H9 (cell line): ENCODE measurements around the gene HOXD11. TPM values are rescaled to one million over a fixed set of nuclear protein-coding genes. Genes with fewer than 3 reads are reported as not detected.

ENCODE experiments used
- DNase-seq: peaks from one replicate; pipeline ENCODE4 v3.0.0-alpha.2; 2017
- H2AFZ ChIP-seq: one replicate; pipeline ENCODE4 v1.6.1; 2013; ENCODE audit warnings: mild to moderate bottlenecking, low read length, control low read depth, moderate library complexity
- H2AK5ac ChIP-seq: 2 replicates; pipeline ENCODE4 v1.6.1; 2013; ENCODE audit warnings: low read length, control low read depth, mixed read lengths; ENCODE audit not compliant: insufficient read length
- H2BK120ac ChIP-seq: one replicate; pipeline ENCODE4 v1.6.1; 2013; ENCODE audit warnings: low read depth, mild to moderate bottlenecking, low read length, control low read depth, inconsistent platforms; ENCODE audit not compliant: poor library complexity, severe bottlenecking
- H2BK12ac ChIP-seq: 2 replicates; pipeline ENCODE4 v1.6.1; 2013; ENCODE audit warnings: low read length, control low read depth, mixed read lengths, low read depth; ENCODE audit not compliant: insufficient read length
- H2BK15ac ChIP-seq: 2 replicates; pipeline ENCODE4 v1.6.1; 2013; ENCODE audit warnings: low read depth, low read length, control low read depth
- H2BK20ac ChIP-seq: one replicate; pipeline ENCODE4 v1.6.1; 2013; ENCODE audit warnings: low read depth, mild to moderate bottlenecking, low read length, control low read depth, inconsistent platforms; ENCODE audit not compliant: poor library complexity, severe bottlenecking
- H2BK5ac ChIP-seq: 2 replicates; pipeline ENCODE4 v1.6.1; 2013; ENCODE audit warnings: low read length, control low read depth, mixed read lengths; ENCODE audit not compliant: insufficient read length
- H3K14ac ChIP-seq: 2 replicates; pipeline ENCODE4 v1.6.1; 2013; ENCODE audit warnings: low read length, control low read depth; ENCODE audit not compliant: insufficient read depth
- H3K18ac ChIP-seq: 2 replicates; pipeline ENCODE4 v1.6.1; 2013; ENCODE audit warnings: low read depth, mild to moderate bottlenecking, mixed read lengths, low read length, control low read depth; ENCODE audit not compliant: insufficient read length
- H3K23ac ChIP-seq: 2 replicates; pipeline ENCODE4 v1.6.1; 2013; ENCODE audit warnings: low read length, control low read depth, mixed read lengths, low read depth; ENCODE audit not compliant: insufficient read length
- H3K23me2 ChIP-seq: 2 replicates; pipeline ENCODE4 v1.6.1; 2013; ENCODE audit warnings: low read depth, mild to moderate bottlenecking, mixed read lengths, low read length, control low read depth; ENCODE audit not compliant: insufficient read length, poor library complexity, severe bottlenecking
- H3K27ac ChIP-seq: 2 replicates; pipeline ENCODE4 v1.5.1; 2013; ENCODE audit warnings: low read length, control low read depth, mixed read lengths, low read depth; ENCODE audit not compliant: insufficient read length
- H3K27me3 ChIP-seq: 2 replicates; pipeline ENCODE4 v1.6.1; 2013; ENCODE audit warnings: low read length, control low read depth, inconsistent platforms; ENCODE audit not compliant: insufficient read depth
- H3K4ac ChIP-seq: 2 replicates; pipeline ENCODE4 v1.6.1; 2013; ENCODE audit warnings: low read depth, mild to moderate bottlenecking, control low read depth, inconsistent platforms, low read length, moderate library complexity
- H3K4me1 ChIP-seq: 2 replicates; pipeline ENCODE4 v1.6.1; 2013; ENCODE audit warnings: low read length, control low read depth, inconsistent platforms; ENCODE audit not compliant: insufficient read depth
- H3K4me2 ChIP-seq: 2 replicates; pipeline ENCODE4 v1.6.1; 2013; ENCODE audit warnings: low read length, control low read depth, mixed read lengths; ENCODE audit not compliant: insufficient read length, insufficient read depth
- H3K56ac ChIP-seq: 2 replicates; pipeline ENCODE4 v1.6.1; 2013; ENCODE audit warnings: low read depth, mild to moderate bottlenecking, mixed read lengths, low read length, control low read depth; ENCODE audit not compliant: insufficient read length
- H3K79me1 ChIP-seq: 2 replicates; pipeline ENCODE4 v1.6.1; 2013; ENCODE audit warnings: low read depth, mild to moderate bottlenecking, moderate library complexity, low read length, control low read depth, inconsistent platforms; ENCODE audit not compliant: insufficient read depth, poor library complexity, severe bottlenecking
- H3K79me2 ChIP-seq: 2 replicates; pipeline ENCODE4 v1.6.1; 2013; ENCODE audit warnings: low read length, control low read depth, inconsistent platforms; ENCODE audit not compliant: insufficient read depth
- H3K9ac ChIP-seq: 2 replicates; pipeline ENCODE4 v1.6.1; 2013; ENCODE audit warnings: low read length, control low read depth, mixed read lengths; ENCODE audit not compliant: insufficient read length; ENCODE audit errors: extremely low read depth
- H3K9me3 ChIP-seq: one replicate; pipeline ENCODE4 v1.6.1; 2013; ENCODE audit warnings: low read depth, low read length, inconsistent platforms; ENCODE audit not compliant: control insufficient read depth
- H3T11ph ChIP-seq: one replicate; pipeline ENCODE4 v1.6.1; 2013; ENCODE audit warnings: mild to moderate bottlenecking, low read length, control low read depth, inconsistent platforms
- H4K20me1 ChIP-seq: one replicate; pipeline ENCODE4 v1.6.1; 2013; ENCODE audit not compliant: control insufficient read depth, insufficient read length, insufficient read depth
- H4K5ac ChIP-seq: 2 replicates; pipeline ENCODE4 v1.6.1; 2013; ENCODE audit warnings: low read depth, mild to moderate bottlenecking, mixed read lengths, low read length, control low read depth; ENCODE audit not compliant: insufficient read length
- H4K8ac ChIP-seq: replicated peaks from 2 replicates; pipeline ENCODE4 v1.6.1; 2013; ENCODE audit warnings: low read length, control low read depth, mixed read lengths, low read depth; ENCODE audit not compliant: insufficient read length
- H4K91ac ChIP-seq: 2 replicates; pipeline ENCODE4 v1.6.1; 2013; ENCODE audit warnings: low read depth, mild to moderate bottlenecking, moderate library complexity, mixed read lengths, low read length, control low read depth; ENCODE audit not compliant: insufficient read length
- H3K27ac Mint-ChIP-seq, 3 experiments: 2 replicates in 2 of 3; 3 replicates in 1 of 3; pipeline ENCODE4 v1.8.0; 2020 to 2021; ENCODE audit warnings: mixed read lengths in 3 of 3, mild to moderate bottlenecking in 1 of 3, moderate library complexity in 1 of 3
- H3K27me3 Mint-ChIP-seq: 2 replicates; pipeline ENCODE4 v1.8.0; 2021; ENCODE audit warnings: low read depth, mild to moderate bottlenecking, moderate library complexity, mixed read lengths
- H3K36me3 Mint-ChIP-seq, 3 experiments: 2 replicates in 2 of 3; 3 replicates in 1 of 3; pipeline ENCODE4 v1.8.0; 2020 to 2021; ENCODE audit warnings: low read depth in 3 of 3, mixed read lengths in 3 of 3; ENCODE audit not compliant: insufficient read depth in 1 of 3
- H3K4me1 Mint-ChIP-seq, 2 experiments: 2 replicates each; pipeline ENCODE4 v1.8.0; 2020; ENCODE audit warnings: mixed read lengths in 2 of 2
- H3K4me3 Mint-ChIP-seq, 2 experiments: 2 replicates in 1 of 2; 3 replicates in 1 of 2; pipeline ENCODE4 v1.8.0; 2020 to 2021; ENCODE audit warnings: mild to moderate bottlenecking in 2 of 2, mixed read lengths in 2 of 2, moderate library complexity in 1 of 2
- H3K9me3 Mint-ChIP-seq, 2 experiments: 2 replicates in 1 of 2; 3 replicates in 1 of 2; pipeline ENCODE4 v1.8.0; 2020; ENCODE audit warnings: mild to moderate bottlenecking in 2 of 2, mixed read lengths in 2 of 2, moderate library complexity in 1 of 2
- WGBS: extraction: QIAGEN DNeasy Blood & Tissue Kit; methylation state at CpG from one replicate; pipeline ENCODE4 v1.1.7; 2013; ENCODE audit warnings: missing lambda C conversion rate, low lambda C conversion rate, mixed read lengths; ENCODE audit not compliant: insufficient read length; ENCODE audit errors: extremely low coverage; 5-methylcytosine and 5-hydroxymethylcytosine counted together
- total RNA-seq: library from RNA; stranded (reverse); gene quantifications from 2 replicates; pipeline ENCODE4 v1.2.1, GENCODE V29; 2021
- TF ChIP-seq, protein P1 (sequence below): fragments of 200-600 bp; sonication (generic); conservative IDR thresholded peaks from 3 replicates; pipeline ENCODE4 v1.8.0; 2021; ENCODE audit warnings: antibody characterized with exemption, mild to moderate bottlenecking

HOXD11 gene
- total RNA-seq, 1 experiment from 2014 or later = not detected

DNA sequence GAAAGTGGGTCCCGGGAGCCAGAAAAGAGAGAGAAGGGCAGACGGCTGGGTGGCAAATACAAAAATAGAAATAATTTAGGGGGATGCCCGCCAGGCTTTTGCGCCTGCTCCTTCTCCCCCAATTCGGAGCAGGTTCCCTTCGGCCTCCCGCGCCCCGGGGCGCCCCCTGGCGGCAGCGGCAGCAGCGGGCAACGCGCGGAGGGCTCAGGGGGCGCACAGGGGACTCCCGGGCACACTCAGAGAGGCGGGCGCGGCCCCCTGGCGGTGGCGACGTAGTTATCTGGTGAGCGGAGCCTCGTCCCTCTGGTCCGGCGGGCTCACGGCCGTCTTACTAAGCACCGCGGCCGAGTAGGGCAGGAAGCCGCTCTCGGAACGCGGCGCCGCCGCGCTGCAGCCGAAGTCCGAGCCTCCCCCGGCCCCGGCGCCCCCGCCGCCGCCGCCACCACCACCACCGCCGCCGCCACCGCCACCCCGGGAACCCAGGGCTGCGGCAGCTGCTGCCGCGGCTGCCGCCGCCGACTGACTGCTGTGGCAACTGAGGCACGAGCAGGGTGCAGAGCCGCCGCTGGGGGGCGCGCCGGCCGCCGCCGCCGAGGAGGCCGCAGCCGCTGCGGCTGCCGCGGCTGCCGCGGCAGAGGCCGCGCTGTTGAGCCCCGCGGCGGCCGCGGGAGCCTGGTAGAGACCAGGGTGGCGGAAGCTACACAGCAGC is 27.1 kb upstream of the HOXD11 start:
- no peak overlapping the region for H3K27ac Mint-ChIP-seq
- H3K4me1 ChIP-seq = no peaks in the 10 kb centered on the region
- H2BK20ac ChIP-seq = no peak overlapping the region
- H2AK5ac ChIP-seq = no peak overlapping the region
- H3K4me1 Mint-ChIP-seq = peaks cover 23 to 46% of the 10 kb centered on the region in 2 experiments
- no CpG with 5 or more reads among the region's 86 CpGs for WGBS
- no peak overlapping the region for H4K8ac ChIP-seq
- peaks cover 7% of the 10 kb centered on the region for H3K23me2 ChIP-seq
- no peaks in the 10 kb centered on the region for H3K79me2 ChIP-seq
- no peak overlapping the region for H2BK12ac ChIP-seq
- peaks cover 87% of the 10 kb centered on the region for H3K27me3 ChIP-seq
- no peaks in the 10 kb centered on the region for H3K9me3 ChIP-seq
- H3K9me3 Mint-ChIP-seq = peaks cover 5 to 6% of the 10 kb centered on the region in 2 experiments; a peak in 4 of 5 replicates
- no peak overlapping the region for H3K9ac ChIP-seq
- H3K79me1 ChIP-seq = no peaks in the 10 kb centered on the region
- no peaks in the 10 kb centered on the region for H4K20me1 ChIP-seq
- TF ChIP-seq, protein P1, sequence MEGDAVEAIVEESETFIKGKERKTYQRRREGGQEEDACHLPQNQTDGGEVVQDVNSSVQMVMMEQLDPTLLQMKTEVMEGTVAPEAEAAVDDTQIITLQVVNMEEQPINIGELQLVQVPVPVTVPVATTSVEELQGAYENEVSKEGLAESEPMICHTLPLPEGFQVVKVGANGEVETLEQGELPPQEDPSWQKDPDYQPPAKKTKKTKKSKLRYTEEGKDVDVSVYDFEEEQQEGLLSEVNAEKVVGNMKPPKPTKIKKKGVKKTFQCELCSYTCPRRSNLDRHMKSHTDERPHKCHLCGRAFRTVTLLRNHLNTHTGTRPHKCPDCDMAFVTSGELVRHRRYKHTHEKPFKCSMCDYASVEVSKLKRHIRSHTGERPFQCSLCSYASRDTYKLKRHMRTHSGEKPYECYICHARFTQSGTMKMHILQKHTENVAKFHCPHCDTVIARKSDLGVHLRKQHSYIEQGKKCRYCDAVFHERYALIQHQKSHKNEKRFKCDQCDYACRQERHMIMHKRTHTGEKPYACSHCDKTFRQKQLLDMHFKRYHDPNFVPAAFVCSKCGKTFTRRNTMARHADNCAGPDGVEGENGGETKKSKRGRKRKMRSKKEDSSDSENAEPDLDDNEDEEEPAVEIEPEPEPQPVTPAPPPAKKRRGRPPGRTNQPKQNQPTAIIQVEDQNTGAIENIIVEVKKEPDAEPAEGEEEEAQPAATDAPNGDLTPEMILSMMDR = peak; percentile 99
- H2AFZ ChIP-seq = no peak overlapping the region
- no peak overlapping the region for H3K56ac ChIP-seq
- H3K36me3 Mint-ChIP-seq = no peaks in the 10 kb centered on the region
- no peak overlapping the region for H3K27ac ChIP-seq
- H2BK15ac ChIP-seq = no peak overlapping the region
- H3K4me2 ChIP-seq = peak overlapping the region; percentile 83
- H2BK5ac ChIP-seq = no peak overlapping the region
- H3K27me3 Mint-ChIP-seq = peaks cover 96% of the 10 kb centered on the region
- H2BK120ac ChIP-seq = no peak overlapping the region
- H3T11ph ChIP-seq = no peak overlapping the region
- H3K4ac ChIP-seq = no peak overlapping the region
- peak overlapping the region; percentile 52 to 80 for H3K4me3 Mint-ChIP-seq
- H3K23ac ChIP-seq = no peak overlapping the region
- H3K18ac ChIP-seq = no peak overlapping the region
- H4K91ac ChIP-seq = no peak overlapping the region
- no peak overlapping the region; the same call in 1 of the 2 replicates for H3K14ac ChIP-seq
- peak; percentile 90 for DNase-seq
- no peak overlapping the region for H4K5ac ChIP-seq
